ENCODE measurements around the gene HGF.

HGF gene

DNA sequence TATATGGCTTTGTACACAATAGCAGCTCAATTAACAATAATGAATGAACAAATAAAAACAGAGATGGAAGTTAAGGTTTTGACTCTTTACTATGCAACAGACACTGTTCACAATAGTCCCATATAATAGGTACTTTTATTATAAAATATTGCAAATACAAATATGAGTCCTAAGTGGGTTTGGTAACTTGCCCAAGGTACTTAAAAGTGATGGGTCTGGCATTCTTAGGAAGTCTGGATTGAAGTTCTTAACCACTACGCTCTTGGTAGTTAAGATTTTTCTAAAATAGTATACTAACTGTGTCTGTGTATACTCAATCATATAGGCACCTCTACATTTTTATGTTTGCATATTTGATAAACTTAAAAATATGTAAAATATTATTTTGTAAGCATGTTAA is 55.5 kb downstream of the HGF start:
- Histone ChIP-seq H3K4me3 (ENCODE audit: insufficient read depth in 1 of 2, low read depth in 1 of 2, low read length in 2 of 2) (no peak overlapping the region), H3K79me1 (replicated peaks; ENCODE audit: low read length, poor library complexity, severe bottlenecking) (no peaks in the 10 kb centered on the region), H2AFZ (ENCODE audit: low read depth, low read length) (no peak overlapping the region), H3K4me2 (ENCODE audit: low read length, poor library complexity, severe bottlenecking) (no peak overlapping the region), H3K9me3 (ENCODE audit: control insufficient read depth, low read length) (no peaks in the 10 kb centered on the region), H3K27me3 (ENCODE audit: control insufficient read depth in 1 of 2, insufficient read depth in 1 of 2, low read length in 2 of 2) (no peaks in the 10 kb centered on the region), H3K18ac (ENCODE audit: low read depth in 1 of 2, low read length in 2 of 2) (no peak overlapping the region), H2BK12ac (ENCODE audit: low read length in 2 of 2) (no peak overlapping the region), H3K27ac (ENCODE audit: low read length, poor library complexity, severe bottlenecking) (no peak overlapping the region), H4K8ac (ENCODE audit: low read length) (no peak overlapping the region), H4K91ac (ENCODE audit: low read length) (no peak overlapping the region), H2BK5ac (ENCODE audit: low read depth, low read length, poor library complexity, severe bottlenecking) (no peak overlapping the region), H2BK120ac (ENCODE audit: low read depth, low read length) (no peak overlapping the region), H3K9ac (ENCODE audit: low read length) (no peak overlapping the region), H3K4me1 (ENCODE audit: control insufficient read depth, insufficient read depth, low read depth, low read length) (no peaks in the 10 kb centered on the region), H3K14ac (ENCODE audit: low read length in 2 of 2) (no peak overlapping the region), H3K4ac (ENCODE audit: low read depth in 1 of 2, low read length in 2 of 2) (no peak overlapping the region), H2BK15ac (ENCODE audit: low read depth, poor library complexity, severe bottlenecking) (no peak overlapping the region), H3K36me3 (ENCODE audit: control insufficient read depth in 1 of 2, insufficient read depth in 2 of 2, low read depth in 1 of 2, low read length in 2 of 2) (peaks cover 0 to 69% of the 10 kb centered on the region in 2 experiments), H3K23ac (ENCODE audit: low read length in 2 of 2) (no peak overlapping the region), H2AK5ac (ENCODE audit: low read length, severe bottlenecking) (no peak overlapping the region)
- WGBS = no CpG with 5 or more reads among the region's 1 CpG
- no peak for DNase-seq

GRCh38 chr7:81710751-81711150 is 59.1 kb downstream of the HGF start:
- no peak overlapping the region for H3K23ac ChIP-seq (ENCODE audit: low read length in 2 of 2)
- peaks cover 0 to 69% of the 10 kb centered on the region in 2 experiments for H3K36me3 ChIP-seq (ENCODE audit: control insufficient read depth in 1 of 2, insufficient read depth in 2 of 2, low read depth in 1 of 2, low read length in 2 of 2)
- H4K91ac ChIP-seq (ENCODE audit: low read length) = no peak overlapping the region
- H3K18ac ChIP-seq (ENCODE audit: low read depth in 1 of 2, low read length in 2 of 2) = no peak overlapping the region
- H3K9ac ChIP-seq (ENCODE audit: low read length) = no peak overlapping the region
- no peak overlapping the region for H3K14ac ChIP-seq (ENCODE audit: low read length in 2 of 2)
- H2BK120ac ChIP-seq (ENCODE audit: low read depth, low read length) = no peak overlapping the region
- H4K8ac ChIP-seq (ENCODE audit: low read length) = no peak overlapping the region
- no peaks in the 10 kb centered on the region for H3K4me1 ChIP-seq (ENCODE audit: control insufficient read depth, insufficient read depth, low read depth, low read length)
- no peaks in the 10 kb centered on the region for H3K27me3 ChIP-seq (ENCODE audit: control insufficient read depth in 1 of 2, insufficient read depth in 1 of 2, low read length in 2 of 2)
- H3K27ac ChIP-seq (ENCODE audit: low read length, poor library complexity, severe bottlenecking) = no peak overlapping the region
- no peak overlapping the region for H2AFZ ChIP-seq (ENCODE audit: low read depth, low read length)
- WGBS = 100% methylated on average over 1 of the region's 1 CpG
- DNase-seq = no peak
- no peak overlapping the region for H2BK15ac ChIP-seq (ENCODE audit: low read depth, poor library complexity, severe bottlenecking)
- H2BK12ac ChIP-seq (ENCODE audit: low read length in 2 of 2) = no peak overlapping the region
- no peaks in the 10 kb centered on the region for H3K79me1 ChIP-seq (replicated peaks; ENCODE audit: low read length, poor library complexity, severe bottlenecking)
- no peak overlapping the region for H2BK5ac ChIP-seq (ENCODE audit: low read depth, low read length, poor library complexity, severe bottlenecking)
- H3K4me3 ChIP-seq (ENCODE audit: insufficient read depth in 1 of 2, low read depth in 1 of 2, low read length in 2 of 2) = no peak overlapping the region
- no peak overlapping the region for H3K4ac ChIP-seq (ENCODE audit: low read depth in 1 of 2, low read length in 2 of 2)
- no peak overlapping the region for H3K4me2 ChIP-seq (ENCODE audit: low read length, poor library complexity, severe bottlenecking)
- H2AK5ac ChIP-seq (ENCODE audit: low read length, severe bottlenecking) = no peak overlapping the region
- no peaks in the 10 kb centered on the region for H3K9me3 ChIP-seq (ENCODE audit: control insufficient read depth, low read length)

GRCh38 chr7:81709836-81710235 is 60.0 kb downstream of the HGF start:
- DNase-seq = no peak
- Histone ChIP-seq H2AK5ac (ENCODE audit: low read length, severe bottlenecking) (no peak overlapping the region), H3K9me3 (ENCODE audit: control insufficient read depth, low read length) (no peaks in the 10 kb centered on the region), H3K18ac (ENCODE audit: low read depth in 1 of 2, low read length in 2 of 2) (no peak overlapping the region), H3K4me1 (ENCODE audit: control insufficient read depth, insufficient read depth, low read depth, low read length) (no peaks in the 10 kb centered on the region), H3K4me3 (ENCODE audit: insufficient read depth in 1 of 2, low read depth in 1 of 2, low read length in 2 of 2) (no peak overlapping the region), H3K27ac (ENCODE audit: low read length, poor library complexity, severe bottlenecking) (no peak overlapping the region), H3K79me1 (replicated peaks; ENCODE audit: low read length, poor library complexity, severe bottlenecking) (no peaks in the 10 kb centered on the region), H3K23ac (ENCODE audit: low read length in 2 of 2) (no peak overlapping the region), H3K14ac (ENCODE audit: low read length in 2 of 2) (no peak overlapping the region), H2BK5ac (ENCODE audit: low read depth, low read length, poor library complexity, severe bottlenecking) (no peak overlapping the region), H3K4me2 (ENCODE audit: low read length, poor library complexity, severe bottlenecking) (no peak overlapping the region), H2BK15ac (ENCODE audit: low read depth, poor library complexity, severe bottlenecking) (no peak overlapping the region), H2BK120ac (ENCODE audit: low read depth, low read length) (no peak overlapping the region), H3K4ac (ENCODE audit: low read depth in 1 of 2, low read length in 2 of 2) (no peak overlapping the region), H2AFZ (ENCODE audit: low read depth, low read length) (no peak overlapping the region), H3K27me3 (ENCODE audit: control insufficient read depth in 1 of 2, insufficient read depth in 1 of 2, low read length in 2 of 2) (no peaks in the 10 kb centered on the region), H3K9ac (ENCODE audit: low read length) (no peak overlapping the region), H4K8ac (ENCODE audit: low read length) (no peak overlapping the region), H3K36me3 (ENCODE audit: control insufficient read depth in 1 of 2, insufficient read depth in 2 of 2, low read depth in 1 of 2, low read length in 2 of 2) (peaks cover 0 to 77% of the 10 kb centered on the region in 2 experiments), H2BK12ac (ENCODE audit: low read length in 2 of 2) (no peak overlapping the region), H4K91ac (ENCODE audit: low read length) (no peak overlapping the region)
- 100% methylated on average over 4 of the region's 5 CpGs for WGBS

DNA sequence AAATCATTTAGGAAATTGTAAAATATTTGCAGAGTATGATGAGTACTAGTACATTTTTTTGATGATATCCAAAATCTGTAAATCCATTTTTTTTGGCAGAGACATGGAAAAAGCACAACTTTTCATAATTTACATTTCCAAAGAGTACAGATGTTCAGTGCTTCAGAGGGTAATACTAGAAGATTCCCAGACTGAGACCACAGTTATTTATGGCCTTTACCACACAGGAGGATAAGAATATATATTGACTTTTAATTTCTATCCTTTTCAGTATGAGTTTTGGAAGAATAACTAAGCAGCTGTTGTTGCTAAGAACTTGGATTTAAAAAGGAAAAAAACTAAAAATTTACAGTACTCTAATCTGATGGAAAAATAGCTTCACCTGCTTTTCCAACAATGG is 61.9 kb downstream of the HGF start:
- Histone ChIP-seq H3K4me3 (ENCODE audit: insufficient read depth in 1 of 2, low read depth in 1 of 2, low read length in 2 of 2) (no peak overlapping the region), H4K8ac (ENCODE audit: low read length) (no peak overlapping the region), H4K91ac (ENCODE audit: low read length) (no peak overlapping the region), H2AFZ (ENCODE audit: low read depth, low read length) (no peak overlapping the region), H2BK15ac (ENCODE audit: low read depth, poor library complexity, severe bottlenecking) (no peak overlapping the region), H2BK120ac (ENCODE audit: low read depth, low read length) (no peak overlapping the region), H2BK5ac (ENCODE audit: low read depth, low read length, poor library complexity, severe bottlenecking) (no peak overlapping the region), H3K23ac (ENCODE audit: low read length in 2 of 2) (no peak overlapping the region), H3K9me3 (ENCODE audit: control insufficient read depth, low read length) (no peaks in the 10 kb centered on the region), H3K4ac (ENCODE audit: low read depth in 1 of 2, low read length in 2 of 2) (no peak overlapping the region), H3K9ac (ENCODE audit: low read length) (no peak overlapping the region), H3K27ac (ENCODE audit: low read length, poor library complexity, severe bottlenecking) (no peak overlapping the region), H3K18ac (ENCODE audit: low read depth in 1 of 2, low read length in 2 of 2) (no peak overlapping the region), H2AK5ac (ENCODE audit: low read length, severe bottlenecking) (no peak overlapping the region), H3K79me1 (replicated peaks; ENCODE audit: low read length, poor library complexity, severe bottlenecking) (no peaks in the 10 kb centered on the region), H3K27me3 (ENCODE audit: control insufficient read depth in 1 of 2, insufficient read depth in 1 of 2, low read length in 2 of 2) (no peaks in the 10 kb centered on the region), H2BK12ac (ENCODE audit: low read length in 2 of 2) (no peak overlapping the region), H3K36me3 (ENCODE audit: control insufficient read depth in 1 of 2, insufficient read depth in 2 of 2, low read depth in 1 of 2, low read length in 2 of 2) (peaks cover 0 to 85% of the 10 kb centered on the region in 2 experiments), H3K4me2 (ENCODE audit: low read length, poor library complexity, severe bottlenecking) (no peak overlapping the region), H3K14ac (ENCODE audit: low read length in 2 of 2) (no peak overlapping the region), H3K4me1 (ENCODE audit: control insufficient read depth, insufficient read depth, low read depth, low read length) (no peaks in the 10 kb centered on the region)
- no peak for DNase-seq
